Measurements from ENCODE around the gene HES2. TPM values are rescaled to one million over a fixed set of nuclear protein-coding genes. Genes with fewer than 3 reads are reported as not detected.

Gene HES2
- total and polyA plus RNA-seq, 2 of the 4 experiments (the other 2 are of a cell fraction): not detected

DNA sequence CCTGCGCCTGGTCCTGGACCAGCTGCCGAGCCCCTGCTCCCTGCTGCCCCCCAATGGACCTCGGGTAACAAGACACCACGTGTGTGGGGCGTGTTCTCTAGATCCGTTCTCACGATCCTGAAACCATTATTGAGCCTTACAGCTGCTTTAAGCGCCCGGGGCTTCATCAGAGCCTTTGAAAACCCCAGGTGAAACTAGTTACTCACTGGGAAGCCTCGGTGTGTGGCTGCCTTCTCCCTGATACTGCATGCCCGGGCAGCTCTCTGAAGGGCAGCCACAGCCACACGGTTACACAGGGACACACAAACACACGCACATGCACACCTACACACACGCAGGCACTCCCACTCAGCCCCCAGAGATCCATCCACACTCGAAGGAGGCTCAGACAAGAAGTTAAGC, 5.3 kb downstream of the HES2 start:
- H3K27me3 ChIP-seq (ENCODE audit: control insufficient read depth, insufficient read depth, low read length): peaks cover 47% of the 10 kb centered on the region
- ChIA-PET POLR2A (ENCODE audit: unreplicated experiment) (no interaction called here), CTCF (interaction anchor here (1.1 to 1.6 kb wide), 3 partner anchors 9 to 52 kb away, joined by 3 to 7 read pairs (median 3); no protein-coding TSS in a partner anchor)
- ATAC-seq (ENCODE audit: low read depth) (peak; percentile 87), DNase-seq (peak; percentile 50)
- peak overlapping the region; percentile 69 for H2BK20ac ChIP-seq (ENCODE audit: low read depth, low read length)
- peak overlapping the region; percentile 7; the same call in 1 of the 2 replicates for H2BK120ac ChIP-seq (ENCODE audit: low read depth, low read length)
- H2AK9ac ChIP-seq (replicated peaks; ENCODE audit: low read depth, low read length, poor library complexity): peak overlapping the region; percentile 12
- H4K91ac ChIP-seq (ENCODE audit: insufficient read depth, low read depth, low read length): no peak overlapping the region; the same call in 1 of the 2 replicates
- H3K4me3 ChIP-seq (ENCODE audit: insufficient read depth, low read depth, low read length): no peak overlapping the region
- H3K4ac ChIP-seq (ENCODE audit: low read depth, low read length): peak overlapping the region; percentile 69; the same call in 1 of the 2 replicates
- no TSS peak for BruUV-seq (replicated peaks)
- no peak overlapping the region for H3K9ac ChIP-seq (ENCODE audit: low read depth, low read length)
- peak overlapping the region; percentile 82; the same call in 1 of the 2 replicates for H3K18ac ChIP-seq (ENCODE audit: low read depth, low read length)
- no peaks in the 10 kb centered on the region for H3K36me3 ChIP-seq (ENCODE audit: control insufficient read depth, insufficient read depth, low read length)
- WGBS, 2 experiments (ENCODE audit: extremely low coverage in 2 of 2, insufficient read length in 1 of 2): 13% methylated on average over 14 of the region's 15 CpGs; no CpG with 5 or more reads in 1 of the 2 experiments
- peaks cover 2% of the 10 kb centered on the region for H3K4me1 ChIP-seq (ENCODE audit: control insufficient read depth, insufficient read depth, low read length)
- dilution Hi-C loops (cut with HindIII; ENCODE audit: low sequenced_read_pairs, unreplicated experiment) (no loop called here), in situ Hi-C loops (cut with MboI; ENCODE audit: low sequenced_read_pairs) (no loop called here), intact Hi-C loops (cut with micrococcal nuclease) (no loop called here)
- no peaks in the 10 kb centered on the region; the same call in 1 of the 2 replicates for H4K20me1 ChIP-seq (ENCODE audit: insufficient read depth, low read length)
- no peak overlapping the region for H3K56ac ChIP-seq (ENCODE audit: extremely low read depth, insufficient read depth, low read length)
- H3K14ac ChIP-seq (replicated peaks; ENCODE audit: low read depth, low read length): 0 out of 2 replicates have a peak overlapping the region, but pooled peaks have one; percentile 61
- H3K4me2 ChIP-seq (ENCODE audit: low read depth, low read length): peak overlapping the region; percentile 29
- peak overlapping the region; percentile 25 for H2BK5ac ChIP-seq (ENCODE audit: low read depth, low read length, poor library complexity, severe bottlenecking)
- no peaks in the 10 kb centered on the region for H3K79me1 ChIP-seq (ENCODE audit: low read depth in 1 of 2, low read length in 2 of 2)
- no peaks in the 10 kb centered on the region for H3K9me3 ChIP-seq (ENCODE audit: control insufficient read depth, insufficient read depth, low read length)
- H4K8ac ChIP-seq (ENCODE audit: low read depth in 2 of 2, low read length in 2 of 2): peak overlapping the region in 1 of 2 experiments; percentile 70; a peak in 2 of 4 replicates
- peak overlapping the region; percentile 81 for H2AFZ ChIP-seq (replicated peaks; ENCODE audit: low read length, poor library complexity)
- no peak overlapping the region for H3K27ac ChIP-seq (ENCODE audit: insufficient read depth, low read length)
- H3K23ac ChIP-seq (ENCODE audit: low read depth, low read length): no peak overlapping the region
- TF ChIP-seq, protein P1, sequence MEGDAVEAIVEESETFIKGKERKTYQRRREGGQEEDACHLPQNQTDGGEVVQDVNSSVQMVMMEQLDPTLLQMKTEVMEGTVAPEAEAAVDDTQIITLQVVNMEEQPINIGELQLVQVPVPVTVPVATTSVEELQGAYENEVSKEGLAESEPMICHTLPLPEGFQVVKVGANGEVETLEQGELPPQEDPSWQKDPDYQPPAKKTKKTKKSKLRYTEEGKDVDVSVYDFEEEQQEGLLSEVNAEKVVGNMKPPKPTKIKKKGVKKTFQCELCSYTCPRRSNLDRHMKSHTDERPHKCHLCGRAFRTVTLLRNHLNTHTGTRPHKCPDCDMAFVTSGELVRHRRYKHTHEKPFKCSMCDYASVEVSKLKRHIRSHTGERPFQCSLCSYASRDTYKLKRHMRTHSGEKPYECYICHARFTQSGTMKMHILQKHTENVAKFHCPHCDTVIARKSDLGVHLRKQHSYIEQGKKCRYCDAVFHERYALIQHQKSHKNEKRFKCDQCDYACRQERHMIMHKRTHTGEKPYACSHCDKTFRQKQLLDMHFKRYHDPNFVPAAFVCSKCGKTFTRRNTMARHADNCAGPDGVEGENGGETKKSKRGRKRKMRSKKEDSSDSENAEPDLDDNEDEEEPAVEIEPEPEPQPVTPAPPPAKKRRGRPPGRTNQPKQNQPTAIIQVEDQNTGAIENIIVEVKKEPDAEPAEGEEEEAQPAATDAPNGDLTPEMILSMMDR (conservative IDR thresholded peaks at IDR 0.05; ENCODE audit: low read depth, low read length): peak; percentile 51
- TF ChIP-seq RCOR1 (IDR thresholded peaks at IDR 0.05; ENCODE audit: insufficient replicate concordance, low read length) (no peak), MXI1 (IDR thresholded peaks at IDR 0.05; ENCODE audit: borderline replicate concordance, low read depth, low read length) (peak; percentile 52; the same call in 1 of the 2 replicates), POLR2A (IDR thresholded peaks at IDR 0.05; ENCODE audit: low read depth, low read length) (no peak), FOS (IDR thresholded peaks at IDR 0.05; ENCODE audit: low read depth, low read length) (no peak), BHLHE40 (IDR thresholded peaks at IDR 0.05; ENCODE audit: low read depth, low read length) (peak; percentile 29; the same call in 1 of the 2 replicates), SMC3 (IDR thresholded peaks at IDR 0.05; ENCODE audit: low read depth, low read length) (peak; percentile 26), RAD21 (IDR thresholded peaks at IDR 0.05; ENCODE audit: low read length) (no peak; the same call in 1 of the 2 replicates), CHD1 (IDR thresholded peaks at IDR 0.05; ENCODE audit: low read depth, low read length) (no peak), NFE2L2 (IDR thresholded peaks at IDR 0.05; ENCODE audit: low read depth, low read length) (no peak), MAFK (IDR thresholded peaks at IDR 0.05; ENCODE audit: low read depth, low read length) (no peak), RFX5 (IDR thresholded peaks at IDR 0.05; ENCODE audit: low read depth, low read length) (no peak)
- TF ChIP-seq, protein P2, sequence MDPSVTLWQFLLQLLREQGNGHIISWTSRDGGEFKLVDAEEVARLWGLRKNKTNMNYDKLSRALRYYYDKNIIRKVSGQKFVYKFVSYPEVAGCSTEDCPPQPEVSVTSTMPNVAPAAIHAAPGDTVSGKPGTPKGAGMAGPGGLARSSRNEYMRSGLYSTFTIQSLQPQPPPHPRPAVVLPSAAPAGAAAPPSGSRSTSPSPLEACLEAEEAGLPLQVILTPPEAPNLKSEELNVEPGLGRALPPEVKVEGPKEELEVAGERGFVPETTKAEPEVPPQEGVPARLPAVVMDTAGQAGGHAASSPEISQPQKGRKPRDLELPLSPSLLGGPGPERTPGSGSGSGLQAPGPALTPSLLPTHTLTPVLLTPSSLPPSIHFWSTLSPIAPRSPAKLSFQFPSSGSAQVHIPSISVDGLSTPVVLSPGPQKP (IDR thresholded peaks at IDR 0.05; ENCODE audit: borderline replicate concordance, low read depth, low read length): no peak
- TF ChIP-seq, protein P3, sequence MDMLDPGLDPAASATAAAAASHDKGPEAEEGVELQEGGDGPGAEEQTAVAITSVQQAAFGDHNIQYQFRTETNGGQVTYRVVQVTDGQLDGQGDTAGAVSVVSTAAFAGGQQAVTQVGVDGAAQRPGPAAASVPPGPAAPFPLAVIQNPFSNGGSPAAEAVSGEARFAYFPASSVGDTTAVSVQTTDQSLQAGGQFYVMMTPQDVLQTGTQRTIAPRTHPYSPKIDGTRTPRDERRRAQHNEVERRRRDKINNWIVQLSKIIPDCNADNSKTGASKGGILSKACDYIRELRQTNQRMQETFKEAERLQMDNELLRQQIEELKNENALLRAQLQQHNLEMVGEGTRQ (IDR thresholded peaks at IDR 0.05; ENCODE audit: low read depth, low read length): peak; percentile 60; the same call in 1 of the 2 replicates
- peaks cover 3% of the 10 kb centered on the region; the same call in 1 of the 2 replicates for H3K9me1 ChIP-seq (ENCODE audit: insufficient read depth, low read length)
- peak overlapping the region; percentile 75 for H4K5ac ChIP-seq (ENCODE audit: low read depth, low read length)
- H2BK15ac ChIP-seq (ENCODE audit: low read depth, low read length): no peak overlapping the region; the same call in 2 of the 3 replicates
- peak overlapping the region; percentile 30; the same call in 1 of the 2 replicates for H2AK5ac ChIP-seq (ENCODE audit: low read depth, low read length)
